ENCODE results near the gene GAB2.

DNA sequence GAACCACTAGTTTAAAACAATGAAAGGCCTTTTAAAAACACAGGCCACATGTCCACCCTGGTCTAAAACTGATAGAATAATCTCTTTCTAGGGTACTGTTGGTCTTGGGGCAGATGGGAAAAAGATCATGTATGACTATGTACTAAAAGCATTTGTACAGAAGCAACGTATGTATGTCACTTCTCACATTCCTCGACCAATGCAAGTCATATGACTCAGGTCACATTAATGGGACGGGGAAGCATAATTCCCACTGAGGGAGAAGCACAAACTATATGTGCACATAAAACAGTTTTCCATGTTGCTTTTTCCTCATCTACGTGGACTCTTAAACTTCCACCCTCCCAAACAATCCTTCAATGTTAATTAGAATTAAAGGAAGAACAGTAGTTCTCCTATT lies 32.2 kb upstream of the GAB2 start:
- TF ChIP-seq, protein P1, sequence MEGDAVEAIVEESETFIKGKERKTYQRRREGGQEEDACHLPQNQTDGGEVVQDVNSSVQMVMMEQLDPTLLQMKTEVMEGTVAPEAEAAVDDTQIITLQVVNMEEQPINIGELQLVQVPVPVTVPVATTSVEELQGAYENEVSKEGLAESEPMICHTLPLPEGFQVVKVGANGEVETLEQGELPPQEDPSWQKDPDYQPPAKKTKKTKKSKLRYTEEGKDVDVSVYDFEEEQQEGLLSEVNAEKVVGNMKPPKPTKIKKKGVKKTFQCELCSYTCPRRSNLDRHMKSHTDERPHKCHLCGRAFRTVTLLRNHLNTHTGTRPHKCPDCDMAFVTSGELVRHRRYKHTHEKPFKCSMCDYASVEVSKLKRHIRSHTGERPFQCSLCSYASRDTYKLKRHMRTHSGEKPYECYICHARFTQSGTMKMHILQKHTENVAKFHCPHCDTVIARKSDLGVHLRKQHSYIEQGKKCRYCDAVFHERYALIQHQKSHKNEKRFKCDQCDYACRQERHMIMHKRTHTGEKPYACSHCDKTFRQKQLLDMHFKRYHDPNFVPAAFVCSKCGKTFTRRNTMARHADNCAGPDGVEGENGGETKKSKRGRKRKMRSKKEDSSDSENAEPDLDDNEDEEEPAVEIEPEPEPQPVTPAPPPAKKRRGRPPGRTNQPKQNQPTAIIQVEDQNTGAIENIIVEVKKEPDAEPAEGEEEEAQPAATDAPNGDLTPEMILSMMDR (tag by site-specific recombination; IDR thresholded peaks at IDR 0.05) = no peak
- TF ChIP-seq GLIS2 (tag by site-specific recombination; IDR thresholded peaks at IDR 0.05) = no peak
- no peak for TF ChIP-seq ZNF416 (tag by site-specific recombination; IDR thresholded peaks at IDR 0.05)
- TF ChIP-seq BCL11A (tag by site-specific recombination; IDR thresholded peaks at IDR 0.05; ENCODE audit: low read depth) = no peak
- TF ChIP-seq ZFP41 (tag by site-specific recombination; IDR thresholded peaks at IDR 0.05; ENCODE audit: borderline replicate concordance) = no peak
- TF ChIP-seq REPIN1 (tag by site-specific recombination; IDR thresholded peaks at IDR 0.05; ENCODE audit: low read depth) = no peak
